Hematopoietic multipotent progenitor cell treated with erythropoietin and hydrocortisone succinate and interleukin-3 and kit ligand, for 8 days (in vitro differentiated cells): ENCODE data around the gene SLC25A36.
A peak's percentile ranks its signal among the peaks of the same experiment; 100 is the strongest.

Source experiments
- DNase-seq: peaks from one replicate; pipeline ENCODE4 v3.0.0-alpha.2; 2015

Gene SLC25A36

GRCh38 chr3:140941434-140942220, at the start of gene SLC25A36:
Gene SLC25A36 (plus strand): TSS chr3:140941836. CDS start chr3:140942055, 219 bp downstream.
- peak; percentile 98 for DNase-seq

GRCh38 chr3:140896997-140897396, 44.6 kb upstream of the SLC25A36 start:
- DNase-seq: no peak

GRCh38 chr3:140898340-140899180, 43.1 kb upstream of the SLC25A36 start:
- peak; percentile 66 for DNase-seq

GRCh38 chr3:140899363-140899762, 42.3 kb upstream of the SLC25A36 start:
- no peak for DNase-seq

- DNase-seq: no peak
Measured at GRCh38 chr3:140902791-140903190, 38.8 kb upstream of the SLC25A36 start.

- DNase-seq: no peak
Measured at GRCh38 chr3:140903196-140903595, 38.4 kb upstream of the SLC25A36 start.

GRCh38 chr3:140904521-140904920, 37.1 kb upstream of the SLC25A36 start:
- no peak for DNase-seq

- no peak for DNase-seq
Measured at GRCh38 chr3:140905559-140905958, 36.1 kb upstream of the SLC25A36 start.

GRCh38 chr3:140906785-140907184, 34.9 kb upstream of the SLC25A36 start:
- DNase-seq: no peak

GRCh38 chr3:140910860-140911259, 30.8 kb upstream of the SLC25A36 start:
- DNase-seq: peak; percentile 16

GRCh38 chr3:140911822-140912221, 29.8 kb upstream of the SLC25A36 start:
- no peak for DNase-seq

- no peak for DNase-seq
Measured at GRCh38 chr3:140913728-140914127, 27.9 kb upstream of the SLC25A36 start.

GRCh38 chr3:140914384-140914945, 27.2 kb upstream of the SLC25A36 start:
- DNase-seq: no peak

GRCh38 chr3:140916603-140917002, 25.0 kb upstream of the SLC25A36 start:
- DNase-seq: no peak

GRCh38 chr3:140917772-140918171, 23.9 kb upstream of the SLC25A36 start:
- no peak for DNase-seq

GRCh38 chr3:140920029-140920428, 21.6 kb upstream of the SLC25A36 start:
- no peak for DNase-seq

GRCh38 chr3:140922634-140923033, 19.0 kb upstream of the SLC25A36 start:
- DNase-seq: peak; percentile 30

- DNase-seq: no peak
Measured at GRCh38 chr3:140924097-140924873, 17.4 kb upstream of the SLC25A36 start.

GRCh38 chr3:140927279-140928069, 14.2 kb upstream of the SLC25A36 start:
- DNase-seq: no peak

- DNase-seq: no peak
Measured at GRCh38 chr3:140929446-140929845, 12.2 kb upstream of the SLC25A36 start.

GRCh38 chr3:140931016-140931454, 10.6 kb upstream of the SLC25A36 start:
- DNase-seq: no peak

GRCh38 chr3:140931801-140932200, 9.8 kb upstream of the SLC25A36 start:
- DNase-seq: no peak
